Natural killer cell (primary cell): ENCODE data around the gene PLP1. TPM values are rescaled to one million over a fixed set of nuclear protein-coding genes. Genes with fewer than 3 reads are reported as not detected.

Experiments
- ATAC-seq, 3 donors: fragments of 150-1000 bp in 2 of 3; fragments of 200-7000 bp in 1 of 3; cut with Tn5 transposase; 1 replicate in 1 of 3; 2 replicates in 2 of 3; pipeline ENCODE4 v1.10.0; 2021; ENCODE audit warnings: mild to moderate bottlenecking in 2 of 3, moderate library complexity in 2 of 3
- DNase-seq, 2 donors: peaks; one replicate each; pipeline versions ENCODE4 v3.0.0 to v3.0.0-alpha.2; 2013 to 2021; ENCODE audit warnings: mixed read lengths in 1 of 2
- H3K27ac ChIP-seq: one replicate; pipeline ENCODE4 v1.5.1; 2013; ENCODE audit warnings: mild to moderate bottlenecking, low read length
- H3K27me3 ChIP-seq: one replicate; pipeline ENCODE4 v1.6.1; 2013; ENCODE audit warnings: low read length; ENCODE audit not compliant: control insufficient read depth, insufficient read depth
- H3K36me3 ChIP-seq: one replicate; pipeline ENCODE4 v1.6.1; 2013; ENCODE audit warnings: low read length; ENCODE audit not compliant: control insufficient read depth, insufficient read depth
- H3K4me1 ChIP-seq: one replicate; pipeline ENCODE4 v1.6.1; 2013; ENCODE audit warnings: low read length; ENCODE audit not compliant: control insufficient read depth, insufficient read depth
- H3K4me3 ChIP-seq: one replicate; pipeline ENCODE4 v1.5.1; 2013; ENCODE audit warnings: low read length
- H3K9me3 ChIP-seq: one replicate; pipeline ENCODE4 v1.6.1; 2013; ENCODE audit warnings: low read length; ENCODE audit not compliant: control insufficient read depth, insufficient read depth
- H3K27ac Mint-ChIP-seq, 2 donors: one replicate each; pipeline ENCODE4 v1.8.0; 2022; ENCODE audit warnings: mild to moderate bottlenecking in 2 of 2, mixed read lengths in 2 of 2, moderate library complexity in 1 of 2
- H3K27me3 Mint-ChIP-seq, 2 donors: one replicate each; pipeline ENCODE4 v1.8.0; 2022; ENCODE audit warnings: low read depth in 2 of 2, mixed read lengths in 2 of 2
- H3K36me3 Mint-ChIP-seq: one replicate; pipeline ENCODE4 v1.8.0; 2022; ENCODE audit warnings: mixed read lengths
- H3K4me1 Mint-ChIP-seq, 2 donors: one replicate each; pipeline ENCODE4 v1.8.0; 2022; ENCODE audit warnings: mixed read lengths in 2 of 2
- H3K4me3 Mint-ChIP-seq: one replicate; pipeline ENCODE4 v1.8.0; 2022; ENCODE audit warnings: mild to moderate bottlenecking, moderate library complexity, mixed read lengths
- H3K9me3 Mint-ChIP-seq, 2 donors: one replicate each; pipeline ENCODE4 v1.8.0; 2022; ENCODE audit warnings: mixed read lengths in 2 of 2
- CTCF ChIP-seq: fragments of 200-600 bp; IDR thresholded peaks from one replicate; pipeline ENCODE4 v1.8.0; 2022; ENCODE audit warnings: antibody characterized with exemption
- WGBS: methylation state at CpG from one replicate; pipeline ENCODE4 v1.1.7; 2013; ENCODE audit warnings: missing lambda C conversion rate; ENCODE audit not compliant: insufficient coverage; 5-methylcytosine and 5-hydroxymethylcytosine counted together
- intact Hi-C: fragments of 100-400 bp; cut with micrococcal nuclease; formaldehyde crosslinking; loops from one replicate; pipeline ENCODE4 v1.14.2; 2022
- total RNA-seq, 4 donors: library from RNA; stranded (reverse); fragments of 120-200 nt in 1 of 4; gene quantifications; one replicate each; pipeline versions ENCODE4 v1.2.3 to v1.2.4, GENCODE V29; 2013 to 2022

PLP1 gene
- total RNA-seq, 3 donors from 2014 or later (not counting 1 experiment from before 2014, with no cell fraction given), result not detected

- TF ChIP-seq CTCF, result no peak
- no peak overlapping the region for H3K27ac Mint-ChIP-seq
- 100% methylated on average over 1 of the region's 2 CpGs for WGBS
Observed at GRCh38 chrX:103828529-103828928, 51.9 kb downstream of the PLP1 start.

GRCh38 chrX:103830848-103831247 is 54.2 kb downstream of the PLP1 start:
- H3K27me3 Mint-ChIP-seq, result peaks cover 5 to 47% of the 10 kb centered on the region in 2 donors
- ATAC-seq, result no peak
- 93% methylated on average over 7 of the region's 7 CpGs for WGBS
- H3K27me3 ChIP-seq, result no peaks in the 10 kb centered on the region
- H3K4me1 Mint-ChIP-seq, result peaks cover 5 to 12% of the 10 kb centered on the region in 2 donors
- H3K36me3 Mint-ChIP-seq, result no peaks in the 10 kb centered on the region
- no peak overlapping the region for H3K27ac Mint-ChIP-seq
- no peak overlapping the region for H3K4me3 ChIP-seq
- TF ChIP-seq CTCF, result no peak
- H3K9me3 ChIP-seq, result no peaks in the 10 kb centered on the region
- peak overlapping the region; percentile 43 for H3K4me3 Mint-ChIP-seq
- H3K27ac ChIP-seq, result no peak overlapping the region
- DNase-seq, result no peak
- no peaks in the 10 kb centered on the region for H3K36me3 ChIP-seq
- peaks cover 8% of the 10 kb centered on the region for H3K4me1 ChIP-seq
- intact Hi-C loops, result no loop called here
- H3K9me3 Mint-ChIP-seq, result no peaks in the 10 kb centered on the region

More at GRCh38 chrX:103828529-103828928, 51.9 kb downstream of the PLP1 start:
- Mint-ChIP-seq H3K36me3 (no peaks in the 10 kb centered on the region), H3K9me3 (no peaks in the 10 kb centered on the region), H3K4me1 (peaks cover 5 to 12% of the 10 kb centered on the region in 2 donors), H3K4me3 (no peak overlapping the region), H3K27me3 (peaks cover 5 to 36% of the 10 kb centered on the region in 2 donors)
- Histone ChIP-seq H3K9me3 (no peaks in the 10 kb centered on the region), H3K27ac (no peak overlapping the region), H3K4me1 (peaks cover 8% of the 10 kb centered on the region), H3K4me3 (no peak overlapping the region), H3K36me3 (no peaks in the 10 kb centered on the region), H3K27me3 (no peaks in the 10 kb centered on the region)
- intact Hi-C loops, result no loop called here
- ATAC-seq (no peak), DNase-seq (no peak)

GRCh38 chrX:103831342-103831802 is 54.7 kb downstream of the PLP1 start:
- H3K4me3 ChIP-seq, result peak overlapping the region; percentile 67

More at GRCh38 chrX:103831342-103831802, 54.7 kb downstream of the PLP1 start:
- Mint-ChIP-seq H3K27ac (peak overlapping the region in 1 of 2 donors; percentile 66), H3K4me1 (peaks cover 5 to 12% of the 10 kb centered on the region in 2 donors), H3K27me3 (peaks cover 5 to 50% of the 10 kb centered on the region in 2 donors), H3K9me3 (no peaks in the 10 kb centered on the region), H3K4me3 (peak overlapping the region; percentile 84), H3K36me3 (no peaks in the 10 kb centered on the region)
- Histone ChIP-seq H3K27me3 (no peaks in the 10 kb centered on the region), H3K27ac (no peak overlapping the region), H3K36me3 (no peaks in the 10 kb centered on the region), H3K4me1 (peaks cover 8% of the 10 kb centered on the region), H3K9me3 (no peaks in the 10 kb centered on the region)
- intact Hi-C loops, result no loop called here
- DNase-seq (peak in 1 of 2 donors; percentile 76), ATAC-seq (no peak)
- no peak for TF ChIP-seq CTCF
- 27% methylated on average over 11 of the region's 11 CpGs for WGBS
